Activated T-cell treated with anti-CD3 and anti-CD28 coated beads for 24 hours (primary cell): ENCODE results near the gene PHF24.
A peak's percentile ranks its signal among the peaks of the same experiment; 100 is the strongest.

Source experiments
- DNase-seq: peaks from one replicate; pipeline ENCODE4 v3.0.0-alpha.2; 2020; ENCODE audit warnings: low read depth

The PHF24 gene

DNA sequence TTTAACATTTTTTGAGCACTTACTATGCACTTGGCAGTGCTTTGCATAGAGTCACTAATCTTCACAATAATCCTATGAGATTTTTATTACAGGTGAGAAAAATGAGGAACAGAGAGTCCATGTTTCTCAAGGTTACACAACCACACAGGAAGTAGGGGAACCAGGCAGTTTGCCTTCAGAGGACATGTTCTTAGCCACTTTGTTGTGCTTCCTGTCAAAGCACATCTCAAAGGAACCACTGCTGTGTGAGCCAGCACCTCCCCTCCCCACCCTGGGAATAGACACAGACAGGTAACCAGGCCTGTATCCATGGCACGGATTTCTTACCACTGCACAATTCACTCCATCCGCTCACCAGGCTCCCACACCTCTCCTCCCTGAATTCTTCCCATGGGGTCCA, 25.1 kb downstream of the PHF24 start:
- DNase-seq = no peak

DNA sequence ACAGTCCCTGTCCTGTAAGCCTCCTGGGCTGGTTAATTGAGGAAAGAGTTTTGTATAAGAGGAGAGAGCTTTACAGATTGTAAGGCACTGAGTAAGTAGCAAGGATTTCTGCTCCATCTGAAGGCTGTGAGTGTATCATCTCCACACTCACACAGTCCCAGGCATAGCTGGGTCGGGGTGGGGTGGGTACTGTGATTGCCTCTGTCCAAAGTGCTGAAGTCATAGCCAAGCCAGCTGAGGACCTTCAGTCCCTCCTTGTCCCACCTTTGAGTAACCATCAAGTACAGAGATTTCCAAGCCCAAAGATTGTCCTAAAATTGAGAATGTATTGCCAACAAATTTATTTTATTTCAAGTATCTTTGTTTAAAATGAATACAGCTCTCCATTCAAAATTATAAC, 26.0 kb downstream of the PHF24 start:
- DNase-seq = no peak

DNA sequence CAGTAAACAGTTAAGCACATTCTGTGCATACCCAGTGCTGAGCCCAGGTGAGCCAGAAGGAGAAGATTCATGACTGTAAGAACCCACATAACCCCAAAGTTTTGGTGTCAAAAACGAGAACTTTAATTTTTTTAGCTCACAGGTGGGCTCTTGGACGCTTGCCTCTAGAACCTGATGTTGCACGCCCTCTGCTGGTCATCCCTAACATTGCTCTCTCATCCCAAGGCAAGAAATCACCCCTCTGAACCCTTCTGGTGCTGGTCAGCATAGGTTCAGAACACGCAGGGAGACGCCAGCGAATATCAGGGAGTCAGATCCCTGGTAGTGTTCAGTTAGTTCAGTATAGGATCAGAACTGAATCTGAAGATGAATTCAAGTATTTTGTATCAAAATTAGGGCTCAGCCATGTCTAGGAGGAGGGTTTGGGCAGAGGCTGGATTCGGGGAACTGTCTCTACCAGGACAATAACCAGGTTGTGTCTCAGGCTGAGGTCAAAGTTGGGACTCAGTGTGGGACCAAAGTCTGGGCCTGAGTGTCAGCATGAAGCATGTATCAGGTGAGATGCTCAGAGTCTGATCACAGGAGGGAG, 27.3 kb downstream of the PHF24 start:
- DNase-seq = peak; percentile 44

- DNase-seq = no peak
Measured at GRCh38 chr9:34986540-34987047, 28.5 kb downstream of the PHF24 start.

DNA sequence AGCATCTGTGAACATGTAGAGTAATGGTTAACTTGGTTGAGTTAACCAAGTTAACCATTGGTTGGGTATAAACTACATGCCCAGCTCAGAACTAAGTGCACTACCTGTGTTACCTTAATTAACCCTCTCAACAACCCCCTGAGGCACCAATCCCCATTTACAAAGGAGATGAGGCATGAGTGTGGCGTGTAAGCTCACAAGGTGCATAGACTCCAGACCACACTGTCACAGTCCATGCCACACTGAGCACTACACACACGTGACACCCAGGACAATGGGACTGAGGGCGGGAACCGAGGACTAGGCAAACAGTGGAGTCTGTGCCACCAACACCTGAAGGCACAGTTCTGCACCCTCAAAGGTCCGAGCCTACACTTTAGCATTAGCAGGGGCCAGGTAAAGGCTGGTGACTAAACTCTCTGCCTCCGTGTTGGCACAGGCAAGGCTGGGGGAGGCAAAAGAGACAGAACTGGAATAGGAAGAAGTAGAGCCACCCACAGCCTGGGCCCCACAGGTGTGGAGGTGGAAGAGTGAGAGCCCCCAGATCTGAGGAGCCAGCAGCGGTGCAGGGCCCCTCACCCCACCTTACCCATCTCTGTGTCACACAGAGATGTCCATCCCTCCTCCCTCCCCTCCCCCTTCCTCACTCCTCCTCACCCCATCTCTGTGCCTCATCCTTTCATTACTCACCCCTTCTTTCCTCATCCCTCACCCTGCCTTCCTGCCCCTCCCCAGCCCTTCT, 29.2 kb downstream of the PHF24 start:
- DNase-seq = no peak

DNA sequence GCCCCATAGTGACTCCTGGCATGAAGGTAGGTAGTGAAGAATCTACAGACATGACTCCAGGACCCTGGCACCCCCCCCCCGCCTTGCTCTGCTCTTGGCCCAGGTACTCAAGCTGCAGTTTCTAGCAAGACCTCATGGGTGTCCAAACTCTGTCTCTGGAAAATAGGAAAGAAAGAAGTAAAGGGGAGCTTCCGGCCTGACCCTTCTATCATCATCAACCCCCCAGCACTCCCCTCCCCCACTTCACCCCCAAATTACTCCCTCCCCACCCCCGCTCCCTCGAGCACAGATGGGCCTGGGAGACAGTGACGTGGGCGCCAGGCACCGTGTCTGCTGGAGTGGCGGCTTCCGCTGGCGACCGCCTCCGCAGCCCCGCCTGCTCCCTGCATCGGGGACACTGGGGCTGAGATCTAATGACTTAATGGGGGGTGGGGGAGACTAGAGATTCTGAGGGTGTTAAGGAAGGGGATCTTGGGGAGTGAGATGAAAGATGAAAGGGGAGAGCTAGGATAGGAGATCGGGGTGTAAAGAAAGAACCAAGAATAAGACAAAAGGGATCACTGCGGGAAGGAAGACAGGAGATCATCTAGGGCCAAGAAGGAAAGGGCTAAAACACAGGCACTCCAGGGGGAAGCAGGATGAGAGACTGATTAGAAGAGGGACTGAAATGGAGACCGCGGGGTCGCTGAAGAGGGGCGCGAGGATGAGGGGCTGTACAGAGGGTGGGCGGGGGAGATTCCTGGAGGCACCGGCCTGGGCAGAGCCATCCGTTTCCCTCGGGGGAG, 30.3 kb downstream of the PHF24 start:
- DNase-seq = no peak

DNA sequence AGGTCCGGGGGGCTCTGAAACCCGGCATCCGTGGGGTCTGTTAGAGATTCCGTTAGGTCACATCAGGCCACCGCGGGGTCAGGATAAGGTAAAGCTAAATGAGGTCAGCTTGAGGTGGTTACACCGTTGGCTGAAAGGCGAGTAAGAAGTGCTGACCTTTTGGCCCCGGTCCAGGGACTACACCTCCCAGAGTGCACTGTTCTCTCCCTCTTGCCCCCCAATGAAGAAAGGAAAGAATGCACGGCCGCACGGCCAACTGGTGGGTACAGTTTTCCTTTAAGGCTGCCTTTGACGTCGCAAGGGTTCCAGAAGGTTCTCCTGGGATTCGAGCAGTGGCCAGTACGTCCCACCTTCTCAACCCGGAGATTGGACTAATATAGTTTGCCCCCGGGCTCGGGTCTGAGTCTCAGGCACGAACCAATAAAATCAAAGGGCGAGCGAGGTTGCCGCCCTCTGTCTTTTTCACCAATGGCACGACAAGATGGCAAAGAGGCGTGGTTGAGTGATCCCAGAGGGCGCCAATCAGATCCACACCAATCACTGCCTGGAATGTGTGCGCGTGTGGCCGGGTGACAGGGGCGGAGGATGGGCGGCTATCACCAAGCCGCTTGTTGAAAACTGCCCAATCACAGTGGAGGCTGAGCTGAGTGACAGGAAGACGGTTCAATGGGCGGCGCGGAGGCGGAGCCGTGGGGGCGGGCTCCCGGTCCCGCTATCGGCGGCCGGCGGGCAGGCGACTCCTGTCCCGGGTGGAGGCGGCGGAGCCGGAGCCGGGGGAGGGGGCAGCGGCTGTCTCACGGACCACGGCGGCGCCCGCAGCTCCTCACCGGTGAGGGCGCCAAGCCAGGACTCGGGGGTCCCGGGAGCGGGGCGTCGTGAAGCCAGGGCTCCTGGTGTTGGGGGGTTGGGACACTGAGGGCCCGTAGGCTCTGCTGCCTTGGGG, 31.2 kb downstream of the PHF24 start, which contains the start of gene DNAJB5:
Gene DNAJB5, plus strand, starts transcription at position 743 of the 943 bp plus-strand sequence. CDS start 886 bp downstream, outside the sequence.
- peak; percentile 95 for DNase-seq

DNA sequence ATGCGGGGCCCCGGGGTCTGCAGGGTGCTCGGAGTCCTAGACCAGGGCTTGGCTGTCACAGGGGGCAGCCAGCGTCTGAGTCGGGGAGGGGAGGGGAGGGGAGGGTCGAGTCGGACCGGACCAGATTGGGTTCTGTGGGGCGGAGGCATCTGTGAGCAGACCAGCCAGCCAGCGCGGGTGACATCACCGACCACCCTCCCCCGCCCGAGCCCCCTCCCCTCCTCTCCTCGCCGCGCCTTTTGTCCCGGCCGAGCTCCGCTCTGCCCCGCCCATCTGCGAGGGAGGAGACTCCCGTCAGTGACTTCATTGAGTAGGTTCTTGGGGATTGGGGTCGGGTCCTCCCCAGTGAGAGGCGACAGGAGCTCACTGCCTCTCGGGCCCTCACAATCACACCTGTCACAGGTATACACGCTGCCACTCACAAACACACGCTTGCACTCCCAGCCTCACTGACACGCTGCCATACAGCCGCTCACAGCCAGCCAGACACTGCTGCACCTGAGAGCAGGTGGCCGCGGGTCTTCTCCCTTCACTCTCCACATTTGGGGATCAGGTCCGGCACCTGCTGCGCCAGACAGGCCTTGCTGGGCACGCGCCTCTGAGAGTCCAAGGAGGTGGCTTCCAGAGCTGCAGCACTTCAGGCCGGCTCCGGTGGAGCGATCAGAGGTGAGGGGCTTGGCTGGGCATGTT, 32.0 kb downstream of the PHF24 start:
- DNase-seq = no peak

- no peak for DNase-seq
Measured at GRCh38 chr9:34990908-34991606, 33.0 kb downstream of the PHF24 start.

- DNase-seq = no peak
Measured at GRCh38 chr9:34991607-34992375, 33.7 kb downstream of the PHF24 start.

DNA sequence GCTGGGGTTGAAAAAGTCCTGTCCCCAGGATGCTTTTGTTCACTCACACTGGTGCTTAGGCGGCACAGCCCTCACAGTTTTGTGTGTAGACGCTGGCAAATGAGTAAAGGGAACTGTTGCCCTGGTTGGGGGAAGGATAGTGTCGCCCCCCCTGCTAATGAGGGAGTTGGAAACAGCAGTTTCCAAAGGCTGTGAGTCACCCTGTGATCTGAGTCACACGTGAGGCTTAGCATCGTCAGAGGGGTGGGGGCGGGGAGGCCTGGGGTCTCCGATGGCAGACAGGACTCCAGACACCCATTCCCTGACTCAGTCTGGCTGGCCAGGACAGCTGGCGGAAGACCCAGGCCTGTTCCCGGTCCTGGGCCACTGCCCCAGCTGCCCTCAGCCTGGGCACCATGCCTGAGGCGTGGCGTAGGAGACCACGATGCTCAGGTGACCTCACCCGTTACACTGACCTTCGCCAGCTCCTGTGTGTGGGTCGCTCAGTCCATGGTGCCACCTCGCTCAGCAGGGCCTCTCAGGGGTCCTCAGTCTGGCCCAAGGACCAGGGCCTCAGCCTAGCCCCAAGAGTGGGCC, 34.4 kb downstream of the PHF24 start:
- DNase-seq = peak; percentile 61

DNA sequence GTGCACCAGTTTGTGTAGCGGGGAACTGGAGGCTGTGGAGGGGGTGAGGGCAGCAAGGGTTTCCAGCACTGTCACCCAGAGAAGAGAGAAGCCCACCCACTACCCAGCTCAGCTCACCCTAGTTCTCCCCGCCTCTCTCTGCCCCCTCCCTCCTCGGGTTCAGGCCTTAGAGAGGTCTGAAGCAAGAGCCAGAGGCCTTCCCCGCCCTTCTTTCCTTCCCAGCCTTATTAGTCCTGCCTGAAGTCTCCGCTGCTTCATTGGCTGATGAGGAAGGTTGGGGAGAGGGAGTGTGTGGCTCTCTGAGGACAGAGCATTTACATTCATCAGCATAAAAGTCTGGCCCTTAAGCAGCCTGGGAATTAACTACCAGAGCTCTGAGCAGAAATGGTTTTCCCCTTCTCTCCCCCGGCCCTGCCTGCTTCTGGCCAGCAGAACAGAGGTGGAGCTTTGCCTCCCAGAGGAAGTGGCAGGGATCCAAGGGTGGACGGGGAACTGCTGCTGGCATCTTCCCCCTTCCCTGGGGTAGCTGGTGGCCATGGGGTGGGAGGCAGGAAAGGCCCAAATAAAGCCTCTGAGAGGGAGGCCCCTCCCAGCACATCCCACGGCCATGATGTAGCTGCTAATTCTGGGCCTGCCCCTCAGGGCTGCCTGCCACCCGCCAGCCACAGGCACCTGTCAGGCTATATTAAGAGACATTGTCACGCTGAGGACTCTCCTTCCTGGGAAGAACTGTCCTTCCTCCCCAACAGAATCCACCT, 35.6 kb downstream of the PHF24 start:
- DNase-seq = no peak

- no peak for DNase-seq
Measured at GRCh38 chr9:34994260-34994899, 36.3 kb downstream of the PHF24 start.

GRCh38 chr9:34994900-34995669, 37.0 kb downstream of the PHF24 start:
- DNase-seq = no peak

DNA sequence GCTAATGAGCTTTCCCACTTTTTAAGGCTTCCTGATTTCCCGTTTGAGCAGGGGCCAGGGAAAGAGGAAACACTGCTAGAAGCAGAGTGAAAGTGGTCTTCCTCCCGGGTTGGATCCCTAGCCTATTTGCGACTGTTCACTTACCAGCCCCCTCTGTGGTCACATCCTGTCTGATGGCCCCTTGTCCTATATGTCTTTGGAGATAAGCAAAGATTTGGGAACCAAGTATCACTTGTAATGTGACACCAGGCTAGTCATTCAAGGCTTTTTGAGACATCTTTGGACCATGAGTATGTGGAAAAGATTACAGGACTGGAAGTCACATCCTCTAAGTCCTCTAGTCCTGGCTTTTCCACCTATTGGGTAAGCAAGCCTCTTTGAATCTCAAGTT, 37.6 kb downstream of the PHF24 start:
- no peak for DNase-seq

- no peak for DNase-seq
Measured at GRCh38 chr9:34996181-34996904, 38.3 kb downstream of the PHF24 start.

DNA sequence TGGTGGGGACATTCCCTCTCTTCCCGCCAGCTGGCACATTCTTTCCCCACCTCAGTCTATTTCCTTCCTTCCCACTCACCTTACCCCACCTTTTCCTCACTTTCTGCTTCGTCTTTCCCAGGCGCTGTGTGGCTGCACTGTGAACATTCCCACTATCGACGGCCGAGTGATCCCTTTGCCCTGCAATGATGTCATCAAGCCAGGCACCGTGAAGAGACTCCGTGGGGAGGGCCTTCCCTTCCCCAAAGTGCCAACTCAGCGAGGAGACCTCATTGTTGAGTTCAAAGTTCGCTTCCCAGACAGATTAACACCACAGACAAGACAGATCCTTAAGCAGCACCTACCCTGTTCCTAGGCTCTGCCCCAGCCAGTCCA, 38.8 kb downstream of the PHF24 start:
- no peak for DNase-seq
